ENCODE measurements around the gene PFDN1. TPM values are rescaled to one million over a fixed set of nuclear protein-coding genes. Genes with fewer than 3 reads are reported as not detected.

The PFDN1 gene
- total and polyA plus RNA-seq, 10 of the 15 experiments (the other 5 are each of a cell fraction or from before 2014, with no cell fraction given): 62.9 to 193 (median 102) TPM

DNA sequence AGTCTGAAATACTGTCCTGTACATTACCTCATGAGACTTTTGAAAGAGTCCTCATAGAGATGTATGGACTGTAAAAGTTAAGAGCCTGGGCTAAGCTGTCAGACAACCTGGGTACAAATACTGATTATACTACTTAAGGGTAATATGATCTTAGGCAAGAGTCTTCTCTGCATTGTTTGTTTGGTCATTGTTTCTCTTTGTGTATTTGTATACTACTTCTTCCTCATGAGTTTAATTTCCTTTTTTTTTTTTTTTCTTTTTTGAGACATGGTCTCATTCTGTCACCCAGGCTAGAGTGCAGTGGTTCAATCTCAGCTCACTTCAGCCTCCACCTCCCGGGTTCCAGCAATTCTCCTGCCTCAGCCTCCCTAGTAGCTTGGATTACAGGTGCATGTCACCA is 2.6 kb upstream of the PFDN1 start (continued):
- TF ChIP-seq, protein P1, sequence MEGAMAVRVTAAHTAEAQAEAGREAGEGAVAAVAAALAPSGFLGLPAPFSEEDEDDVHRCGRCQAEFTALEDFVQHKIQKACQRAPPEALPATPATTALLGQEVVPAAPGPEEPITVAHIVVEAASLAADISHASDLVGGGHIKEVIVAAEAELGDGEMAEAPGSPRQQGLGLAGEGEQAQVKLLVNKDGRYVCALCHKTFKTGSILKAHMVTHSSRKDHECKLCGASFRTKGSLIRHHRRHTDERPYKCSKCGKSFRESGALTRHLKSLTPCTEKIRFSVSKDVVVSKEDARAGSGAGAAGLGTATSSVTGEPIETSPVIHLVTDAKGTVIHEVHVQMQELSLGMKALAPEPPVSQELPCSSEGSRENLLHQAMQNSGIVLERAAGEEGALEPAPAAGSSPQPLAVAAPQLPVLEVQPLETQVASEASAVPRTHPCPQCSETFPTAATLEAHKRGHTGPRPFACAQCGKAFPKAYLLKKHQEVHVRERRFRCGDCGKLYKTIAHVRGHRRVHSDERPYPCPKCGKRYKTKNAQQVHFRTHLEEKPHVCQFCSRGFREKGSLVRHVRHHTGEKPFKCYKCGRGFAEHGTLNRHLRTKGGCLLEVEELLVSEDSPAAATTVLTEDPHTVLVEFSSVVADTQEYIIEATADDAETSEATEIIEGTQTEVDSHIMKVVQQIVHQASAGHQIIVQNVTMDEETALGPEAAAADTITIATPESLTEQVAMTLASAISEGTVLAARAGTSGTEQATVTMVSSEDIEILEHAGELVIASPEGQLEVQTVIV (IDR thresholded peaks at IDR 0.05; ENCODE audit: borderline replicate concordance, partially characterized antibody): no peak
- no peak for TF ChIP-seq JUNB (IDR thresholded peaks at IDR 0.05)

DNA sequence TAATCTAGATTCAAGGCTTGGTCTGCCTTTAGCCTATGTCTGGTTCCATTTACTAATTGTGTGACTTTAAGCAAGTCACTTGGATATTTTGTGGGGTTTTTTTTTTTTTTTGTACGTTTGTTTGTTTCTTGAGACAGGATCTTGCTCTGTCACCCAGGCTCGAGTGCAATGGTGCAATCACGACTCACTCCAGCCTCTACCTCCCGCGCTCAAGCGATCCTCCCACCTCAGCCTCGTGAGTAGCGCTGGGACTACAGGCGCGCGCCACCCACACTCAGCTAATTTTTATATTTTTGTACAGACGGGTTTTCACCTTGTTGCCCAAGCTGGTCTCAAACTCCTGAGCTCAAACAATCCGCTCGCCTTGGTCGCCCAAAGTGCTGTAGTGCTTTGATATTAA is 1.1 kb upstream of the PFDN1 start:
- Histone ChIP-seq H3K4me1 (ENCODE audit: control insufficient read depth, insufficient read depth, low read length) (no peaks in the 10 kb centered on the region), H4K20me1 (ENCODE audit: control insufficient read depth, insufficient read depth) (no peaks in the 10 kb centered on the region), H3K27ac (ENCODE audit: control insufficient read depth, insufficient read depth) (no peak overlapping the region), H3K4me2 (ENCODE audit: control insufficient read depth, insufficient read depth) (no peak overlapping the region; the same call in 1 of the 2 replicates), H3K9ac (ENCODE audit: control insufficient read depth, insufficient read depth, low read length) (no peak overlapping the region), H2AFZ (ENCODE audit: control insufficient read depth, low read depth, low read length) (no peak overlapping the region; the same call in 1 of the 2 replicates), H3K79me2 (ENCODE audit: control insufficient read depth, insufficient read depth, low read length) (peaks cover 26% of the 10 kb centered on the region), H3K36me3 (ENCODE audit: control insufficient read depth in 2 of 2, insufficient read depth in 2 of 2, low read length in 1 of 2) (peaks cover 0 to 7% of the 10 kb centered on the region in 2 experiments; a peak in 2 of 4 replicates), H3K4me3 (no peak overlapping the region), H3K9me3 (replicated peaks; ENCODE audit: control insufficient read depth, insufficient read depth, low read length) (no peaks in the 10 kb centered on the region), H3K27me3 (replicated peaks in 1 of 2; ENCODE audit: control insufficient read depth in 2 of 2, insufficient read depth in 2 of 2, low read length in 1 of 2) (no peaks in the 10 kb centered on the region)
- ChIA-PET POLR2A (interaction anchor here (0.7 to 1.8 kb wide), 3 partner anchors 12 to 43 kb away, joined by 3 to 9 read pairs (median 7); partner anchors contain the start of gene HBEGF), SMC1A (ENCODE audit: uncharacterized antibody, unreplicated experiment) (interaction anchor here (0.8 to 2.1 kb wide), 8 partner anchors 10 to 60 kb away, joined by 3 to 9 read pairs (median 4); partner anchors contain the start of gene HBEGF), RAD21 (ENCODE audit: unreplicated experiment) (interaction anchor here (1.3 to 1.5 kb wide), 2 partner anchors 41 to 59 kb away, joined by 3 to 7 read pairs; no protein-coding TSS in a partner anchor), CTCF (interaction anchor here (1.4 to 3.2 kb wide), 3 partner anchors 43 to 64 kb away, joined by 3 to 17 read pairs (median 9); partner anchors contain the start of gene HBEGF)
- ATAC-seq (no peak), FAIRE-seq (no peak), DNase-seq (ENCODE audit: low read depth, low spot score) (no peak)
- BruUV-seq (replicated peaks): no TSS peak
- in situ Hi-C loops (cut with MboI) (no loop called here), intact Hi-C loops (cut with micrococcal nuclease; ENCODE audit: unreplicated experiment) (loop anchor here (5.0 kb wide), 1 partner anchor 43 kb away; the partner anchor contains the start of gene HBEGF)
- 57% methylated on average over 15 of the region's 15 CpGs for WGBS (ENCODE audit: insufficient coverage, insufficient replicate concordance, low lambda C conversion rate, missing lambda C conversion rate)
- TF ChIP-seq ZBTB4 (CRISPR knock-in tag; IDR thresholded peaks at IDR 0.05) (no peak), NRF1 (conservative IDR thresholded peaks at IDR 0.05; ENCODE audit: low read depth, low read length) (no peak), PKNOX1 (IDR thresholded peaks at IDR 0.05) (no peak), SMARCA5 (IDR thresholded peaks at IDR 0.05) (no peak)
- TF ChIP-seq, protein P2, sequence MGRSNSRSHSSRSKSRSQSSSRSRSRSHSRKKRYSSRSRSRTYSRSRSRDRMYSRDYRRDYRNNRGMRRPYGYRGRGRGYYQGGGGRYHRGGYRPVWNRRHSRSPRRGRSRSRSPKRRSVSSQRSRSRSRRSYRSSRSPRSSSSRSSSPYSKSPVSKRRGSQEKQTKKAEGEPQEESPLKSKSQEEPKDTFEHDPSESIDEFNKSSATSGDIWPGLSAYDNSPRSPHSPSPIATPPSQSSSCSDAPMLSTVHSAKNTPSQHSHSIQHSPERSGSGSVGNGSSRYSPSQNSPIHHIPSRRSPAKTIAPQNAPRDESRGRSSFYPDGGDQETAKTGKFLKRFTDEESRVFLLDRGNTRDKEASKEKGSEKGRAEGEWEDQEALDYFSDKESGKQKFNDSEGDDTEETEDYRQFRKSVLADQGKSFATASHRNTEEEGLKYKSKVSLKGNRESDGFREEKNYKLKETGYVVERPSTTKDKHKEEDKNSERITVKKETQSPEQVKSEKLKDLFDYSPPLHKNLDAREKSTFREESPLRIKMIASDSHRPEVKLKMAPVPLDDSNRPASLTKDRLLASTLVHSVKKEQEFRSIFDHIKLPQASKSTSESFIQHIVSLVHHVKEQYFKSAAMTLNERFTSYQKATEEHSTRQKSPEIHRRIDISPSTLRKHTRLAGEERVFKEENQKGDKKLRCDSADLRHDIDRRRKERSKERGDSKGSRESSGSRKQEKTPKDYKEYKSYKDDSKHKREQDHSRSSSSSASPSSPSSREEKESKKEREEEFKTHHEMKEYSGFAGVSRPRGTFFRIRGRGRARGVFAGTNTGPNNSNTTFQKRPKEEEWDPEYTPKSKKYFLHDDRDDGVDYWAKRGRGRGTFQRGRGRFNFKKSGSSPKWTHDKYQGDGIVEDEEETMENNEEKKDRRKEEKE (IDR thresholded peaks at IDR 0.05): no peak
- TF ChIP-seq, protein P3, sequence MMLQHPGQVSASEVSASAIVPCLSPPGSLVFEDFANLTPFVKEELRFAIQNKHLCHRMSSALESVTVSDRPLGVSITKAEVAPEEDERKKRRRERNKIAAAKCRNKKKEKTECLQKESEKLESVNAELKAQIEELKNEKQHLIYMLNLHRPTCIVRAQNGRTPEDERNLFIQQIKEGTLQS (IDR thresholded peaks at IDR 0.05; ENCODE audit: borderline replicate concordance, extremely low read depth, low read depth, low read length): no peak
